Muscle of leg (tissue), 11 donors: ENCODE measurements around the gene CPEB3. TPM values are rescaled to one million over a fixed set of nuclear protein-coding genes. Genes with fewer than 3 reads are reported as not detected.
"Not testable (repeated sequence)": the region's sequence is repeated elsewhere in the genome, so short reads cannot be mapped to it uniquely, and the experiment has no call there.

Experiments
- DNase-seq: peaks from one replicate; pipeline ENCODE4 v3.0.0; 2013
- H3K27ac ChIP-seq: one replicate; pipeline ENCODE4 v1.5.1; 2013; ENCODE audit warnings: mild to moderate bottlenecking, low read length, control low read depth
- H3K27me3 ChIP-seq: one replicate; pipeline ENCODE4 v1.6.1; 2013; ENCODE audit warnings: low read length; ENCODE audit not compliant: control insufficient read depth, insufficient read depth
- H3K36me3 ChIP-seq: one replicate; pipeline ENCODE4 v1.6.1; 2013; ENCODE audit warnings: low read length; ENCODE audit not compliant: control insufficient read depth, insufficient read depth
- H3K4me1 ChIP-seq: one replicate; pipeline ENCODE4 v1.6.1; 2013; ENCODE audit warnings: low read length; ENCODE audit not compliant: control insufficient read depth, insufficient read depth
- H3K4me3 ChIP-seq: one replicate; pipeline ENCODE4 v1.5.1; 2013; ENCODE audit warnings: low read length, control low read depth
- H3K9me3 ChIP-seq: replicated peaks from 2 replicates; pipeline ENCODE4 v1.6.1; 2013; ENCODE audit warnings: low read depth, low read length; ENCODE audit not compliant: control insufficient read depth
- WGBS: methylation state at CpG from one replicate; pipeline ENCODE4 v1.1.5; 2013; ENCODE audit warnings: missing lambda C conversion rate; ENCODE audit not compliant: insufficient coverage; 5-methylcytosine and 5-hydroxymethylcytosine counted together
- polyA plus RNA-seq, 8 donors: library from polyadenylated mRNA; unstranded; fragments of 120-200 nt; gene quantifications; one replicate each; pipeline versions ENCODE4 v1.2.1 to v1.2.3, GENCODE V29; 2013; ENCODE audit warnings: inconsistent platforms in 1 of 8, low replicate concordance in 1 of 8; ENCODE audit not compliant: insufficient read length in 8 of 8, insufficient read depth in 1 of 8
- total RNA-seq: library from RNA; stranded (reverse); fragments of 120-200 nt; gene quantifications from one replicate; pipeline ENCODE4 v1.2.4, GENCODE V29; 2013

Gene CPEB3
- total and polyA plus RNA-seq, 9 donors = 2.0 to 3.3 (median 3.0) TPM

GRCh38 chr10:92219559-92219958, 71.3 kb downstream of the CPEB3 start:
- DNase-seq = no peak
- 88% methylated on average over 3 of the region's 6 CpGs for WGBS
- Histone ChIP-seq H3K27ac (no peak overlapping the region), H3K36me3 (no peaks in the 10 kb centered on the region), H3K27me3 (no peaks in the 10 kb centered on the region), H3K4me1 (no peaks in the 10 kb centered on the region), H3K4me3 (no peak overlapping the region), H3K9me3 (no peaks in the 10 kb centered on the region)

GRCh38 chr10:92218569-92218968, 72.3 kb downstream of the CPEB3 start:
- H3K27ac ChIP-seq = no peak overlapping the region
- no peaks in the 10 kb centered on the region for H3K4me1 ChIP-seq
- no peaks in the 10 kb centered on the region for H3K27me3 ChIP-seq
- no peaks in the 10 kb centered on the region for H3K9me3 ChIP-seq
- H3K36me3 ChIP-seq = no peaks in the 10 kb centered on the region
- DNase-seq = no peak
- WGBS = 100% methylated on average over 1 of the region's 3 CpGs
- H3K4me3 ChIP-seq = no peak overlapping the region

- DNase-seq, H3K27ac ChIP-seq: not testable (repeated sequence)
- 78% methylated on average over 9 of the region's 12 CpGs for WGBS
These were observed 74.3 kb downstream of the CPEB3 start for GRCh38 chr10:92216608-92217007.

GRCh38 chr10:92215222-92215621, 75.7 kb downstream of the CPEB3 start:
- not testable (repeated sequence) for H3K27me3 ChIP-seq, DNase-seq, H3K9me3 ChIP-seq, H3K36me3 ChIP-seq, H3K27ac ChIP-seq, H3K4me1 ChIP-seq, H3K4me3 ChIP-seq
- WGBS = 86% methylated on average over 1 of the region's 9 CpGs

More at GRCh38 chr10:92216608-92217007, 74.3 kb downstream of the CPEB3 start:
- H3K4me3 ChIP-seq, H3K36me3 ChIP-seq, H3K9me3 ChIP-seq, H3K4me1 ChIP-seq, H3K27me3 ChIP-seq: not testable (repeated sequence)

GRCh38 chr10:92213049-92213448, 77.8 kb downstream of the CPEB3 start:
- Histone ChIP-seq H3K4me1 (no peaks in the 10 kb centered on the region), H3K27me3 (no peaks in the 10 kb centered on the region), H3K9me3 (no peaks in the 10 kb centered on the region), H3K27ac (no peak overlapping the region), H3K4me3 (no peak overlapping the region), H3K36me3 (no peaks in the 10 kb centered on the region)
- WGBS = 100% methylated on average over 1 of the region's 2 CpGs
- DNase-seq = no peak

GRCh38 chr10:92208736-92209135, 82.1 kb downstream of the CPEB3 start:
- Histone ChIP-seq H3K27ac (no peak overlapping the region), H3K4me3 (no peak overlapping the region), H3K36me3 (no peaks in the 10 kb centered on the region), H3K9me3 (no peaks in the 10 kb centered on the region), H3K27me3 (no peaks in the 10 kb centered on the region), H3K4me1 (no peaks in the 10 kb centered on the region)
- WGBS = 64% methylated on average over 3 of the region's 3 CpGs
- no peak for DNase-seq

- DNase-seq = peak; percentile 10
- H3K4me3 ChIP-seq = no peak overlapping the region
- H3K27ac ChIP-seq = no peak overlapping the region
- no peaks in the 10 kb centered on the region for H3K4me1 ChIP-seq
- no peaks in the 10 kb centered on the region for H3K27me3 ChIP-seq
- H3K9me3 ChIP-seq = no peaks in the 10 kb centered on the region
- H3K36me3 ChIP-seq = no peaks in the 10 kb centered on the region
These were observed 82.6 kb downstream of the CPEB3 start for GRCh38 chr10:92208157-92208720.

GRCh38 chr10:92207061-92207460, 83.8 kb downstream of the CPEB3 start:
- Histone ChIP-seq H3K4me3 (no peak overlapping the region), H3K27me3 (no peaks in the 10 kb centered on the region), H3K36me3 (no peaks in the 10 kb centered on the region), H3K9me3 (no peaks in the 10 kb centered on the region), H3K27ac (no peak overlapping the region), H3K4me1 (no peaks in the 10 kb centered on the region)
- no CpG with 5 or more reads among the region's 1 CpG for WGBS
- no peak for DNase-seq

GRCh38 chr10:92203919-92204623, 86.8 kb downstream of the CPEB3 start:
- Histone ChIP-seq H3K4me1 (no peaks in the 10 kb centered on the region), H3K4me3 (no peak overlapping the region), H3K36me3 (no peaks in the 10 kb centered on the region), H3K27ac (no peak overlapping the region), H3K27me3 (no peaks in the 10 kb centered on the region), H3K9me3 (no peaks in the 10 kb centered on the region)
- DNase-seq = no peak
- 78% methylated on average over 3 of the region's 6 CpGs for WGBS

GRCh38 chr10:92202536-92202935, 88.3 kb downstream of the CPEB3 start:
- Histone ChIP-seq H3K27ac (no peak overlapping the region), H3K4me1 (no peaks in the 10 kb centered on the region), H3K27me3 (no peaks in the 10 kb centered on the region), H3K4me3 (no peak overlapping the region), H3K9me3 (no peaks in the 10 kb centered on the region), H3K36me3 (no peaks in the 10 kb centered on the region)
- no peak for DNase-seq
- WGBS = no CpG with 5 or more reads among the region's 1 CpG
